LHCN-M2 (cell line): ENCODE measurements around the gene NFKB1. TPM values are rescaled to one million over a fixed set of nuclear protein-coding genes. Genes with fewer than 3 reads are reported as not detected.
A peak's percentile ranks its signal among the peaks of the same experiment; 100 is the strongest.
"Not testable (repeated sequence)": the region's sequence is repeated elsewhere in the genome, so short reads cannot be mapped to it uniquely, and the experiment has no call there.

Experiments
- DNase-seq: peaks from one replicate; pipeline ENCODE4 v3.0.0-alpha.2; 2012; ENCODE audit warnings: low read depth
- total RNA-seq: library from RNA; depleted of rRNA; stranded (reverse); fragments of >200 nt; gene quantifications from 2 replicates; pipeline ENCODE4 v1.2.3, GENCODE V29; 2014

NFKB1 gene
- total RNA-seq, 1 experiment from 2014 or later = 22.0 TPM

DNA sequence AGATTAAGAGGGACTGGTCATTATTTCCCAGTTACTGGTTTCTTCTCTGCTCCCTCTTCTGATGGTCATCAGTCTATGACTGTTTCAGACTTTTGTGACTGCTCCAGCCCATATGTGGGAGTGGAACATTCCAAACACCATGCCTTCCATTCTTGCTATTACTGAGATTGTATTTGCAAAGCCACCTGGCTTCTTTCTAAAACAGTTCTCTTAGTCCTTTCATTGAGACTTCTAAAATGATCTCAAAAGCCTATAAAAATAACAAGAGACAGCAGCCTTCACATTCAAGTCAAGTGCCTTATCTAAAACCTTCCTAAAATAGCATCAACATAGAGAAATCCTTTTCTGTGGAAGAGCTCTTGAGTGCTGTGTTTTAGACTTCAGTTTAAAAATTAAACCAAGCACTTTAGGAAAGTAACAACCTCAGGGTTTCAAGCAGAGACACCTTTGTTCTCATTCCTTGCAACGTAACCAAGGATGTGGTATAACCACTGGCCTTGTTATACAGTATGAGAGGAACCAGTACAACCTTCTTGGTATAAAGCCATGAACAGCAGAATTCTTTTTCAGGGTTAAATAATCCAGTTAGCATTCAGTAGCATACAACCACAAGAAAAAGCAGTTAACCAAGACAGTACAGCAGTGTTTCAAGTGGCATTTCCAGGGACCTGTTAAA, 97.1 kb downstream of the NFKB1 start:
- no peak for DNase-seq

DNA sequence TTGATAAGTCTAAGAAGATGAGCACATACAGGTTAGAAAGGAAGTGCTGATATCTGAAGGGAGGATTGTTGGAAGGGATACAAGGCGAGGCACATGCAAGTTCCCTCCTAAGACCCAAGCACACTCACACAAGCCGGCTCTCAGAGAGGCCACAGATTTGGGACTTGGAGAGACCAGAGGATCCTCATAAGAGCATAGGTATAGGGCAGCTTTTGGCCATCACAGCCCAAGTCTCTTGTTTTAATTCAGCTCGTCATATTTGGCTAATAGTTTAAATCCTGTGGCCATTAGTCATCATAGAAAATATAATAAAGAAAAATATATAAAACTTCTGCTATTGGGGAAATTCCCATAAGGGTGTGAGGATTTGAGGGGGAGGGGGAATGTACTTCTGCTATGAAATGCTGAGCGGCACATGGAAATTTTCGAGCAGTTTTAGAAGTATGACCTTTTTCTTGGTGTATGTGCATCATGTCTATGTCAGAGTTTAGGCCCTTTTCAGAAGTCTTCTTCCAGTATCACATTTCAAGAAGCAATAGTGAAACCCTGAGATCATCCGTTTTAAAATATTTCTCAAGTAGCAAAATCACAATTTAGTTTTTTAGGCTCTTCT, 97.7 kb downstream of the NFKB1 start:
- no peak for DNase-seq

DNA sequence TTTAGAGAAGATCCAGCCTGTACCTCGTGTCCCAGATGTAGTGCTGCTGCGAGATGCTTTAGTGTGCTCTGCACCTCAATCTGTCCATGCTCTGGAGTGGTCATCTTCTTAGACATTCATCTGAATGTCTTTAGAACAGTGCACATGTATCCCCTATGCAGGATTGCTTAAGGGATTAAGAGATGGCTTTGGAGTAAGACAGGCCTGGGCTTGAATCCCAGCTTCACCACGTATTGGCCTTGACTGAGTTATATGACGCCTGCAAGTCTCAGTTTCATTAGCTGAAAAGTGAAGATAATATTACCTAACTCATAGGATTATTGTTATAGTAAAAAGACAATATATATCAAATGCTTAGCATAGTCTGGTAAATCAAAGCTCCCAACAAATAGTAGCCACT, 98.3 kb downstream of the NFKB1 start:
- DNase-seq = no peak

DNA sequence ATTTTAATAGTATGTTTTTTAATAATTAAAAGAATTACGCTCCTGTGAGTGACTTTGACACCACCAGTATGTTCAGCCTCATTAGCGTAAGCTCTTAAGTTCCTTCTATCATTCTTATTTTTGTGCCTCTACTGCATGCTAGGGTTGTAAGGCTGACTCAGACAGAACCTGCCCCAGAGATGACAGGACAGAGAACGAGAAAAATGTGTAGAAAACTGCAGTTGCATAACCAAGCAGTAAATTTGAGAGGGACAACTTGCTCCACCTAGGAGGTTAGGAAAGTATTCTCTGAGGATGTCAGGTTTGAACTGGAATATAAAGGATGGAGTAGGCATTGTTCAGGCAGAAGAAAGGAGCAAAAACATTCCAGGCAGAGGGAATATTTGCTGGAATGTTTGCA, 98.7 kb downstream of the NFKB1 start:
- DNase-seq = no peak

DNA sequence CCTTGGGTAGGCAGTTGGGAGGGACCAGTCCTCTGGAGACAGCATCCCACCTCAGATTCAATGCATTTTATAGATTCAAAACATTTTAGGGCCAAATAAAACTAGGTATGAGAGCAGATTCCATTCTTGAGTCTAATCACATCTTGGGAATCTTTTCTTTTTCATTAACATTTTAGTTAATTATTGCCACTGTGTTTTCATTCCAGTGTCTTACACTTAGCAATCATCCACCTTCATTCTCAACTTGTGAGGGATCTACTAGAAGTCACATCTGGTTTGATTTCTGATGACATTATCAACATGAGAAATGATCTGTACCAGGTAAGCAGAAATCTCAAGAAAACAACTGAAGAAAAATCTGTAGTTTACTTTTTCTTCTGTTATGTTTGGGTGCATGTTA, 99.5 kb downstream of the NFKB1 start:
- DNase-seq = no peak

DNA sequence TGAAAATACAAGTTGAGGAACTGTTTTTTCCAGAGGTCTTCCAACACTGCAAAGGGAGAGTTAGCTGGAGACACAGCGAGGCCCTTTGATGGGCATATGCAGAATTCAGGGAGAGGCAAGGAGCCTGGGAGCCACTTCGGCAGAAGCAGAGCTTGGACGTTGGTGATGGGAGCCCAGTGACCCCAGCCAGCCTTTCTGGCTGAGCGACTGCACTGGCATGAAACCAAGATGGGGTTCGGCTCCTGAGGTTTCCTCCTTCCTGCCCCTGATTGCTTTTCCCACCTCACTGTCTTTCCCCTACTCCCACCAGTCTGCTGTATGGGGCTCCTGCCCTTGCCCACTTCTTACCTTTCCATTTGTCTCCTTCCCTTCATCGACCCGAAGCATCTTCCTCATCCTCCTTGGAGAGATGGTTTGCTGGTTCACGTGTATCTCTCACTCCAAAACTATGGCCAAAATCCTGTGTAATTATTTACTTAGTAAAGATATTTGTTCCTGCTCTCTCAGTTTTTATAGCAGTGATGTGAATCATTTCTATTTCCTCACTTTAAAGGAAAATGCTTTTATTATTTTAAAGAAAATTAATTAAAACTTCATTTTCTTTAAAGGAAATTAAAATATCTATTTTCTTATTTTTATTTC, 100.5 kb downstream of the NFKB1 start:
- DNase-seq = no peak

DNA sequence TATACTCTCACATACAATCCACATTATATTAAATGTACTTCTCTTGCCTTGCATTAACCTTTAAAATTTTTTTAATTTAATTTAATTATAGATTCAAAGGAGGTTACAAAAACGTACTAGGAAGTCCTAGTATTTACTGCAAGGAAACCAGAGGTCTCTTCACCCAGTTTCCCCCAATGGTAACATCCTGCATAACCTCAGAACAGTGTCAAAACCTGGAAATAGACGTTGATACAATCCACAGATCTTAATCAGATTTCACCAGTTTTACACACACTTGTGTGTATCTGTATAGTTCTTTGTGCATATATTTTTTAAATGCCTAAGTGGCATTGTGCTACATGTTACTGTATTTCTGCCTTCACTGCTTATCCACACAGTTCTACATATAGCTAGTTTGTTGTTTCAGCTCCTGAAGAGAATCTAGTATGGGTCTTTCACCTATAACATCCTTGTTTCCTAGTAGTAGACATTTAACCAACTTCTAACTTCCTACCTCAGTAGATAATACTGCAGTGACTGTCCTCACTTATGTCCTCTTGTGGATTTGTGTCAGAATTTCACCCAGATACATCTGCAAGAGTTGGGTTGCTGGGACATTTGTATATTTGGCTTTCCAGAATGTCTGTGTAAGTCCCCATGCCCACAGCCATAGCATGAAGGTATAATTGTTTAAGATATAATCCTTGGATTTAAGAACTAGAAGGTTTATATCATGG, 103.2 kb downstream of the NFKB1 start:
- DNase-seq = no peak

DNA sequence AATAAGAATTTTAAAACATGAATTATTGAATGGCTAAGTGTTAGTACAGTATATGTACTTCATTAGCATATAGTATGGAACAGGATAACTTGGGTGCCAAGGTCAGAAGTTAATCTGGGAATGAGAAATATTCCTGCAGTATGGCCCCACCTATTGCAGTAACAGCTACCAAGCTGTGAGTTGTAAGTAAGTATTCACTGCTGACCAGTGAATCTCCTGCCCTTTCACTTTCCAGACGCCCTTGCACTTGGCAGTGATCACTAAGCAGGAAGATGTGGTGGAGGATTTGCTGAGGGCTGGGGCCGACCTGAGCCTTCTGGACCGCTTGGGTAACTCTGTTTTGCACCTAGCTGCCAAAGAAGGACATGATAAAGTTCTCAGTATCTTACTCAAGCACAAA, 105.1 kb downstream of the NFKB1 start:
- DNase-seq = no peak

DNA sequence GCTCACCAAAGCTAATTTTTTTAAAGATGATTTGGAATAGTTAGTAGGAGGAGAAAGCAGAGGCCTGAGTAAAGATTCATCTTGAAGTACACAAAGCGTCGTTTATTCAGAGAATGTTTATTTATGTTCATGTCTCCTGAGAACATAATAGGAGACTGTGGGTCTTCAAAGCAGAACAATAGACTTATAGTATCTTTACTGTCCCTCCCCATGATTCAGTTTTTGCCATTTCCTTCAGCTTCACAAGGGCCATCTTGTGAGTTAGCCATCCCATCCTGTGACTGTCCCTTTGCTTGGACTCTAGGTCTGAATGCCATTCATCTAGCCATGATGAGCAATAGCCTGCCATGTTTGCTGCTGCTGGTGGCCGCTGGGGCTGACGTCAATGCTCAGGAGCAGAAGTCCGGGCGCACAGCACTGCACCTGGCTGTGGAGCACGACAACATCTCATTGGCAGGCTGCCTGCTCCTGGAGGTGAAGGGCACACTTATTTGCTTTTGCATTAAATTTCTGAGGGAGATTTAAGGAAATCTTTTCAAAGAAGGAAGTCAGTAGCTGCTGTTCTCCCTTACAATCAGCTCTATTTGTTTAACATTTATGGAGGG, 105.8 kb downstream of the NFKB1 start:
- DNase-seq = no peak

DNA sequence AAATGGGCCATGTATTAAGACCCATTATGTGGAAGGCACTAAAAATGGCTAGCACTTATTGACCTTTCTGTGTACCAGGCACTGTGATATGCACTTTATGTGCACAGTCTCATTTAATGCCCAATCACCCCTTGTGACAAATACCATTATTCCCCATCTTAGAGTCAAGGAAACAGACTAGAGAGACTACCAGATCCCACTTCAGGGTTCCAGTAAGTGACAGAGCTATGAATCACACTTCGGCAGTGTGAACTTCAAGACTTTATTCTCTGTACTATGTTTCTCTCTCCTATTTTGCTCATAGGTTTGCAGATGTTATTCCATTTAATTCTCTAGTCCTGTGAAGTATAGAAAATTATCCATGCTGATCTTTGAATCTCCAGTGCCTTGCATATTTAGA, 107.0 kb downstream of the NFKB1 start:
- DNase-seq = peak; percentile 50

DNA sequence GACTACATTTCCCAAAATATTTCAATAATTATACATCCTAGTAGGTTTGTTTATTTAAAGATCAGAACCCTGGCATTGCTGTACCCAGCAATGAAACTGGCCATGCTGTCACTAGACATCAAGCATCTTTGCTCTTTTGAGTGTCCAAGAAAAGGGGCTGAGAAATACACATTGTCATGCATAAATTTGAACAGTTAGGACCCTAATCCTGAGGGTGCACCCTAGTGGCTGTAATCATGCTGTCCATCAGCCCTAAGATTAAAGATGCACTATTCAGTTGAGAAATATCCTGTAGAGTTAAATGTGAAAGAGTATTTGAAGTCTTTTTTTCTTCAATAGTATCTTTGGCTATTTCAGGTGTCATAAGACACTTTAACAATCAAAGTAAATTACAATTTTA, 108.8 kb downstream of the NFKB1 start:
- peak; percentile 26 for DNase-seq

DNA sequence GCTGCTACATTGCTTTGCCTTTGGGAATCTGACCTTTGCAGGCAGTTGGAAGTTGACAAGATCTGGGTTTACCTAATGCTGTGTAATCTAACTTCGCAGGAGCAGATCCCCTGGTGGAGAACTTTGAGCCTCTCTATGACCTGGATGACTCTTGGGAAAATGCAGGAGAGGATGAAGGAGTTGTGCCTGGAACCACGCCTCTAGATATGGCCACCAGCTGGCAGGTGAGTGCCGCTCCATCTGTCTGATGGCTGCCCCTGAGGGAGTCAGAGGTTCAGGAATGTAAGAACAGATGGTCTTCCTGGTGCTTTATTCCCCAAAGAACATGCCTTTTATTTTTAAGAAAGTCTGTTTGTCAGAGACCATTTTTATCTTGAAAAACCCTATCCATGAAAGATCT, 109.3 kb downstream of the NFKB1 start:
- DNase-seq = no peak

DNA sequence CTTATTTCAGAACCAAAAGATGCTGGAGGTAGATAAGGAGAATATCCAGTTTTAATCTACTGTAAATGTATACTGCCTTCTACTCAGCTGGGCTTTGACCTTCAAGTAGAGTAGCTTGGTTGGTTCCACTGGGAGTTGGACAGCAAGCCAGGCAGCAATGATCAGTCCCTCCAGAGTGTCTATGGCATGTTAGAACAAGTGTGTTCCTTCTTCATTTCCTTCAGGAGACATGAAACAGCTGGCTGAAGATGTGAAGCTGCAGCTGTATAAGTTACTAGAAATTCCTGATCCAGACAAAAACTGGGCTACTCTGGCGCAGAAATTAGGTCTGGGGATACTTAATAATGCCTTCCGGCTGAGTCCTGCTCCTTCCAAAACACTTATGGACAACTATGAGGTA, 111.1 kb downstream of the NFKB1 start:
- no peak for DNase-seq

DNA sequence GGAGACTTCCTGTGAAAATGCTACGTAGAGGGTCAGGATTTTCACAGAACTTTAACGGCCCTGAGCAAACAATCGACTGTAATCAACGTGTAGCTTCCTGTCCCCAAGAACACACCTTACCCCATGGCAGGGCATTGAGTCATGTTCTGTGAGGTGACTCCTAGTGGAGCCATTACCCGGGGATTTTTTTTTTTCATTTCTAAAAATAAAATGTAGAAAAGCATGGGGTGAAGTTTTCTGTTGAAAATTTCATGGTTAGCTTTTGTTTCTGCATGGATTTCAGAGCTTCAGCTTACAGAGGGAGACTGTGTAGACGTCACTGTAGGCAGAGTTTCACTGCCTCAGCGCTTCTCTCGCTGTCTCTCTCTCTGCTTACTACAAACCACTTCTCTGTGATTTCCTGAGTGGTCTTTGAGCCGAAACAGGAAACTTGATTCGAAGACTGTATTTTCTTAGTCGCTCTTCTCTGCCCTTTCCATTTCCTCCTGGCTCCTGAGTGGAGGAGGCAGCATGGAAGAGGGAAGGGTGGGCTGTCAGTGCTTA, 111.7 kb downstream of the NFKB1 start:
- DNase-seq = no peak

DNA sequence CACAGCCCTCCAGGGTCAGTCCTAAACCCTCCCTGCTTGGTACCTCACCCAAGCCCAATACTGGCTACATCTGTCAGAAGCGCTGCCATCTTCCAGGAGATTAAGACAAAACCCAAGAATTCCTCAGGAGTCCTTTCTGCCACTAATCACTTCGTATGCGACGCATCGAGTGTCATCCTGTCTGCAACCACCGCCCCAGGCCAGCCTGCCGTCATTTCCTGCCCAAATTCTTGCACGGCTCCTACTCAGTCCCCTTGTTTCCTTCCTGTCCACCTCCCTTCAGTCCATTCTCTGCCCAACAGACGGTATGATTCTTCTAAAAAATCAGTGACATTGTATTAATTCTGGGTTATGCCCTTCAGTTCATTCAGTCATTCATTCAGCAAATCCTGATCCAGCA, 113.6 kb downstream of the NFKB1 start:
- DNase-seq = no peak

DNA sequence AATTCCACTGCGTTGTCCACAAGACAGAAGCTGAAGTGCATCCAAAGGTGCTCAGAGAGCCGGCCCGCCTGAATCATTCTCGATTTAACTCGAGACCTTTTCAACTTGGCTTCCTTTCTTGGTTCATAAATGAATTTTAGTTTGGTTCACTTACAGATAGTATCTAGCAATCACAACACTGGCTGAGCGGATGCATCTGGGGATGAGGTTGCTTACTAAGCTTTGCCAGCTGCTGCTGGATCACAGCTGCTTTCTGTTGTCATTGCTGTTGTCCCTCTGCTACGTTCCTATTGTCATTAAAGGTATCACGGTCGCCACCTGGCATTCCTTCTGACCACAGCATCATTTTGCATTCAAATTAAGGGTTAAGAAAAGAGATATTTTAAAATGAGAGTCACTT, 115.5 kb downstream of the NFKB1 start:
- DNase-seq = no peak

DNA sequence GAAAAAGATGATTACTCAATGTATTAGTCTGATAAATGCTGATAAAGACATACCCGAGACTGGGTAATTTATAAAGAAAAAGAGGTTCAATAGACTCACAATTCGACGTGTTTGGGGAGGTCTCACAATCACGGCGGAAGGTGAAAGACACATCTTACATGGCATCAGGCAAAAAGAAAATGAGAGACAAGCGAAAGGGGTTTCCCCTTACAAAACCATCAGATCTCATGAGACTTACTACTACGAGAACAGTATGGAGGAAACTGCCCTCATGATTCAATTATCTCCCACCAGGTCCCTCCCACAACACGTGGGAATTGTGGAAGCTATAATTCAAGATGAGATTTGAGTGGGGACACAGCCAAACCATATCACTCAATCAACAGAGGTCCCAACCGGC, 117.9 kb downstream of the NFKB1 start:
- DNase-seq = not testable (repeated sequence)

DNA sequence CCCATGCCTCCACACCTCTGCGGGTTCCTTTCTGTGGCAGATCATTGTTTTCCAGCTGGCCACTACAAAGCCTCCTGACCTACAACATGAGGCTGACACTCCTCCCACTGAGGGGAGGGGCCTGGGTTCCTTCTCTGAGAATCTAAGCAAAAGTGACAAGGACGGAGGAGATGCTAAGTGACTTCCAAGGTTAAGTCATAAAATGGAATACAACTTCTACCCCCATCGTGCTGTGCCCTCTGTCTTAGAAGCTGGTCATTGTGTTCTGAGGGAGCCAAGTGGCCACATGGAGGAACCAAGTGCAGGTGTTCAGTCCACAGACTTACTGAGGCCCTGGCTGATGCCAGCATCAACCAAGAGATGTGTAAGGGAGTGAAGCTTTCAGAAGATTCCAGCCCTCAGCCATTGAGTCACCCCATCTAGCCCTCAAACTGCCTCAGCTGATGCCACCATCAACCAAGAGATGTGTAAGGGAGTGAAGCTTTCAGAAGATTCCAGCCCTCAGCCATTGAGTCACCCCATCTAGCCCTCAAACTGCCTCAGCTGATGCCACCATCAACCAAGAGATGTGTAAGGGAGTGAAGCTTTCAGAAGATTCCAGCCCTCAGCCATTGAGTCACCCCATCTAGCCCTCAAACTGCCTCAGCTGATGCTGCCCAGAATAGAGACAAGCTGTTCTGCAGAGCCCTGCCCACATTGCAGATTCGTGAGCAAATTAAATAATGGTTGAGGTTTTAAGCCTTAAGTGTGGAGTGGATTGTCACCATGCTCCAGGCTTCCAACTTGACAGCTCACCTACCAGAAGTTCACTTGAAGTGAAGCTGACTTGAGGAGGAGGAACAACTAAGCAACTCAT, 118.8 kb downstream of the NFKB1 start:
- DNase-seq = peak; percentile 66

DNA sequence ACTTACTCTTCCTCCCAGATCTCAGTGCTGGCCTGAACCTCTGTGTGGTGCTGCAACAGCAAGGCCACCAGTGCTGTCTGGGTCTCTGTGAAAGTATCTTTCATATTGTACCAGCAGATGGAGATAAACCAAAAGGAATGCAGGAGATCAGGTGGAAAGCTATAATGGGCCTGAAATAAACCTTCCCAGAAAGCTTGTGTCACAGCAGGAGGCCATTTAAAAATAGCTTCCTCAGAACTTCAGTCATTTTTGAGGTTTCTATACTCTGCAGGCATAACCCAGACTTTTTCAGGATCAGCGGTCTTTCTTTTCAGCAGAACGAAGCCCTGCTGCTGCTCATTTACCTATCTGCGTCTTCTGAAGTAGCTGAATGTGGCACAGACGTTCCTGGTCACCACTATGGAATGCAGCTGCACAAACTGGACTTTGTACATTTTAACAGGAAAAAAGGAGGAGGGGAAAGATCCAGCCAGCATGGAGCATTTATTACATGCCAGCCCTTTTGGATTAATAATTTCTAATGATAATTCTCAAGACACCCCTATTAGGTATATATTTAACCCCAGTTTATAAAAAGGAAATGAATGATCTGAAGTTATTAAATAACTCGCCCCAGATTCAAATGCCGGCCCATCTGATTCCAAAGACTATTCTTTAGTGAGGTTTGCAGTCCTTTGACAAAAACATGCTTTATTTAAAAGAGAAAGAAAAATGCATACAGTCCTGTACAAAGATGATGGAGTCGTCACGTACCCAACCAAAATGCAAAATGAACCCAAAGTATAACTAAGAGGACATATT, 119.7 kb downstream of the NFKB1 start:
- DNase-seq = peak; percentile 86

DNA sequence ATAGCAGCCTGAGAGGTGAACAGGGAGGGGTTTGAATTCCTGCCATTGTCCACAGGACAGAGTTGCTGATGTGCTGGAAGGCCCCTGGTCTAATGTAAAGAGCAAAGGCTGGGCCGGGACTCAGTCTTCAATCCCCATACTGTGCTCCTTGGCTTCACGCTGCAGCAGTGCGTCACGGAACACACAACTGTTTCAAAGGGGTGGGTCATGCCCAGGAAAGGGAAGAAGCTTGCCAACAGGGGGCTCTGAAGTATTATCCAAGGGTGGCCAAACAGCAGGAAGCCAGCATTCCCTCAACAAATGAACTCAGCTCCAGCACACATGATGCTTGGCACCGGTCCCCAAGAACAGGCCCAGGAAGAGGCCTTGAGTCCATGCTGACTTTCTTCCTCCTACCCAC, 122.5 kb downstream of the NFKB1 start:
- peak; percentile 65 for DNase-seq
